Chondrocyte (in vitro differentiated cells): Measurements from ENCODE around the gene NETO2. TPM values are rescaled to one million over a fixed set of nuclear protein-coding genes. Genes with fewer than 3 reads are reported as not detected.
"Not testable (repeated sequence)": the region's sequence is repeated elsewhere in the genome, so short reads cannot be mapped to it uniquely, and the experiment has no call there.

Experiments used
- DNase-seq: peaks from one replicate; pipeline ENCODE4 v3.0.0; 2021; ENCODE audit warnings: mixed read lengths, low spot score
- H3K27ac Mint-ChIP-seq: one replicate; pipeline ENCODE4 v1.8.0; 2021; ENCODE audit warnings: mild to moderate bottlenecking, moderate library complexity, mixed read lengths; ENCODE audit not compliant: unreplicated experiment
- H3K27me3 Mint-ChIP-seq: 2 replicates; pipeline ENCODE4 v1.8.0; 2021; ENCODE audit warnings: low read depth, mixed read lengths
- H3K36me3 Mint-ChIP-seq: 2 replicates; pipeline ENCODE4 v1.8.0; 2021; ENCODE audit warnings: low read depth, mixed read lengths
- H3K4me1 Mint-ChIP-seq: 2 replicates; pipeline ENCODE4 v1.8.0; 2021; ENCODE audit warnings: low read depth, mild to moderate bottlenecking, mixed read lengths
- H3K4me3 Mint-ChIP-seq: one replicate; pipeline ENCODE4 v1.8.0; 2021; ENCODE audit warnings: mild to moderate bottlenecking, moderate library complexity, mixed read lengths; ENCODE audit not compliant: unreplicated experiment
- H3K9me3 Mint-ChIP-seq: 2 replicates; pipeline ENCODE4 v1.8.0; 2021; ENCODE audit warnings: low read depth, mixed read lengths
- total RNA-seq: library from RNA; stranded (reverse); gene quantifications from 3 replicates; pipeline ENCODE4 v1.2.1, GENCODE V29; 2021
- TF ChIP-seq, protein P1 (sequence below): fragments of 200-600 bp; sonication (generic); IDR thresholded peaks from 2 replicates; pipeline ENCODE4 v1.5.0; 2021; ENCODE audit warnings: antibody characterized with exemption, mild to moderate bottlenecking, moderate library complexity

NETO2 gene
- total RNA-seq, 1 donor from 2014 or later, result 9.0 TPM

DNA sequence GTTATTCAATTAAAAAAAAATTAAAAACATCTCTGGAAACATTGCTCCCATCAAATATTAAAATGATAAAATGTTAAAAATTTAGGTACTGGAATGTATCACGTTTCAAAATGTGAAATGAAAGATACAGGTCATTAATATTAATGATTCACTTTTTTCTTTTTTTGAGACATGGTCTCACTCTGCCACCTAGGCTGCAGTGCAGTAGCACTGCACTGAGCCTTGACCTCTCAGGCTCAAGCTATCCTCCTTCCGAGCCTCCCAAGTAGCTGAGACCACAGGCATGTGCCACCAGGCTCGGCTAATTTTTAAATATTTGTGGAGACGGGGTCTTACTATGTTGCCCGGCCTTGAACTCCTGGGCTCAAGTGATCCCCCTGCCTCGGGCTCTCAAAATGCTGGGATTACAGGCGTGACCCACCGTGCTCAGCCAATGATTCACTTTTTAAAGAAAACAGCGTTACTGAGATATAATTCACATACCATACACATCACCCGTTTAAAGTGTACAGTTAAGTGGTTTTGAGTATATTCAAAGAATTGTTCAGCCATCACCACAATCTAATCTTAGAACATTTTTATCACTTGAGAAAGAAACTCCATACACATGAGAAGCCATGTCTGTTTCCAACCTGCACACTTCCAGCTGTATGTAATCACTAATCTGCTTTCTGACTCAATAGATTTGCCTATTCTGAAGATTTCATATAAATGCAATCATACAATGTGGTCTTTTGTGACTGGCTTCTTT is 19.1 kb upstream of the NETO2 start:
- no peaks in the 10 kb centered on the region for H3K9me3 Mint-ChIP-seq
- H3K4me3 Mint-ChIP-seq, result no peak overlapping the region
- no peaks in the 10 kb centered on the region for H3K27me3 Mint-ChIP-seq
- no peaks in the 10 kb centered on the region for H3K4me1 Mint-ChIP-seq
- TF ChIP-seq, protein P1, sequence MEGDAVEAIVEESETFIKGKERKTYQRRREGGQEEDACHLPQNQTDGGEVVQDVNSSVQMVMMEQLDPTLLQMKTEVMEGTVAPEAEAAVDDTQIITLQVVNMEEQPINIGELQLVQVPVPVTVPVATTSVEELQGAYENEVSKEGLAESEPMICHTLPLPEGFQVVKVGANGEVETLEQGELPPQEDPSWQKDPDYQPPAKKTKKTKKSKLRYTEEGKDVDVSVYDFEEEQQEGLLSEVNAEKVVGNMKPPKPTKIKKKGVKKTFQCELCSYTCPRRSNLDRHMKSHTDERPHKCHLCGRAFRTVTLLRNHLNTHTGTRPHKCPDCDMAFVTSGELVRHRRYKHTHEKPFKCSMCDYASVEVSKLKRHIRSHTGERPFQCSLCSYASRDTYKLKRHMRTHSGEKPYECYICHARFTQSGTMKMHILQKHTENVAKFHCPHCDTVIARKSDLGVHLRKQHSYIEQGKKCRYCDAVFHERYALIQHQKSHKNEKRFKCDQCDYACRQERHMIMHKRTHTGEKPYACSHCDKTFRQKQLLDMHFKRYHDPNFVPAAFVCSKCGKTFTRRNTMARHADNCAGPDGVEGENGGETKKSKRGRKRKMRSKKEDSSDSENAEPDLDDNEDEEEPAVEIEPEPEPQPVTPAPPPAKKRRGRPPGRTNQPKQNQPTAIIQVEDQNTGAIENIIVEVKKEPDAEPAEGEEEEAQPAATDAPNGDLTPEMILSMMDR, result no peak
- H3K27ac Mint-ChIP-seq, result no peak overlapping the region
- H3K36me3 Mint-ChIP-seq, result peaks cover 6% of the 10 kb centered on the region
- no peak for DNase-seq

DNA sequence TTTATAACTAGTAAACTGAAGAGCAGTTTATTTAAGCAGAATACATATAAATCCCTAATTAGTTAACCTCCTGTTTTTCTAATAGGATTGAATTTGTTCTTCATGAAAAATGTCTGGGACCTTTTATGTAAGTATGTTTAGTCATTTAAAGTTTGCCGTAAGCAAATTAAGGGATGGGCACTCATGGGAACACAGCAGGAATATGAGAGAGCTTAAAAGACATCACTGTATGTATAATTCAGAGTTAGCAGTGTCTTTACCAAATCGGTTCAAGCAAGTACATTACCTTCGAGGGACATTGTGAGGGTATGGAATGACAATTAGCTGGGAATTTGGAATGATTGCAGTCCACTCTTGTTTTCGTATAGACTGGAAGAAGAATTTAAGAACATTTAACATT is 17.7 kb upstream of the NETO2 start:
- no peak for DNase-seq
- H3K4me1 Mint-ChIP-seq, result no peaks in the 10 kb centered on the region
- peaks cover 13% of the 10 kb centered on the region for H3K36me3 Mint-ChIP-seq
- no peaks in the 10 kb centered on the region for H3K27me3 Mint-ChIP-seq
- no peaks in the 10 kb centered on the region for H3K9me3 Mint-ChIP-seq
- TF ChIP-seq, protein P1, result no peak
- no peak overlapping the region for H3K27ac Mint-ChIP-seq
- no peak overlapping the region for H3K4me3 Mint-ChIP-seq

DNA sequence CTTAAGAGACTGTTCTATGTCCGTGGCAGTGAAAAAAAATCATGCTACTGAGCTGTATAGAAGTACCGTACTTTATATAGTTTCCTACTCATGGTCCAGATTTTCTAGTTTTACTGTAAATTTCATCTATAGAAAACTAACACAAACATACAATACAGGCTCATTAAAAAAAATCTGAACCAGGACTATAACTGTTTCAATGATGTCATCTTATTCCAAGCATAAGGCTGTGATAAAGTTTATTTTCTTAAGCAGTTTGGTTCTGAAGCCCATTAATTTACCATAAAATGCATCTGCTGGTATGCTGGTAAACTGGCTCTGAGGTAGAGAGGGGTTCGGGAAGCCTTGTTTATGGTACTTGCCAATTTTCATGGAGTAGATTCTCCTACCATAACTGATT is 16.7 kb upstream of the NETO2 start:
- no peak for DNase-seq
- peaks cover 14% of the 10 kb centered on the region for H3K36me3 Mint-ChIP-seq
- TF ChIP-seq, protein P1, result no peak
- no peaks in the 10 kb centered on the region for H3K9me3 Mint-ChIP-seq
- no peak overlapping the region for H3K4me3 Mint-ChIP-seq
- no peaks in the 10 kb centered on the region for H3K27me3 Mint-ChIP-seq
- H3K27ac Mint-ChIP-seq, result no peak overlapping the region
- no peaks in the 10 kb centered on the region for H3K4me1 Mint-ChIP-seq

DNA sequence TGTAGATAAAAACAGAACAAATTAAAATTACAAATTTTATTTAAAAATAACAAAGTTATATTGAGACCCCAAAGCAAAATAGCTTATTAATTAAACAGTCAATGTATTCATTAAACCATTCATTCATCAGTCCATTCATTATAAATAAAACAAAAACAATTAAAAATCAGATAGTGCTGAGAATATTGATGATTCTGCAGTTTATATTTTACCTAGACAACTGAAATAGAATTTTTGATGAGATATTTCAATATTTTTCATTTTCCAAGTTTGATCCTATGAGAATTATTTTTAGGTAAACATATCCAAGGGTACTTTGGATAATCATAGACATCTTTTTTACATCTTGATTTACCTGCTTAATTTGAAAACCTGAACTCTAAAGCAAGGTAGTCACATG is 15.2 kb upstream of the NETO2 start:
- no peaks in the 10 kb centered on the region for H3K9me3 Mint-ChIP-seq
- DNase-seq, result no peak
- peaks cover 14% of the 10 kb centered on the region for H3K36me3 Mint-ChIP-seq
- no peaks in the 10 kb centered on the region for H3K4me1 Mint-ChIP-seq
- H3K4me3 Mint-ChIP-seq, result no peak overlapping the region
- TF ChIP-seq, protein P1, result no peak
- H3K27ac Mint-ChIP-seq, result no peak overlapping the region
- no peaks in the 10 kb centered on the region for H3K27me3 Mint-ChIP-seq

DNA sequence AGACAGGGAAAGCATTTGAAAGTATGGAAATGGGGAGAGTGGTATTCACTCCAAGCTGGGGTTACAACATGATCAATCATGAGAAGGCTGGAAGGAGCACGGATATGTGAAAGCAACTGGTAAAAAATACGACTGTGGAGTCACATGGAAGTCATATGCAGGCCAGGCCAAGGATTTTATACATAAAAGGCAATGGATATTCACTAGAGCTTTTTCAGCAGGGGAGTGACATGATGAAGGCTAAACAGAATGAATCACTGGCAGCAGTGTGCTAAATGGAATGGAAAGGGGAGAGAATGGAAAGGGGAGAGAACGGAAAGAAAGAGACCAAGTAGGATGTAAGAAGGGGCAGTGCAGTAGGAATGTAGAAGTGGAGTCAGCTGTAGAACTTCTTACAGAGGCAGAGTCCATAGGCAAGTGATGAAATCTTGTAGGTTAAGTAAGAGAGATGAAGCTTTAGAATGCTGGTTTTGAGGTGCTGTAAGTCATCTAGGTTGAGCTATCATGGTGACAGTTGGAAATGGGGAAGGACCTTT is 13.0 kb upstream of the NETO2 start:
- no peak for DNase-seq
- Mint-ChIP-seq H3K9me3 (peaks cover 3% of the 10 kb centered on the region), H3K4me1 (no peaks in the 10 kb centered on the region), H3K27ac (no peak overlapping the region), H3K36me3 (peaks cover 24% of the 10 kb centered on the region), H3K4me3 (no peak overlapping the region), H3K27me3 (no peaks in the 10 kb centered on the region)
- TF ChIP-seq, protein P1, result no peak

DNA sequence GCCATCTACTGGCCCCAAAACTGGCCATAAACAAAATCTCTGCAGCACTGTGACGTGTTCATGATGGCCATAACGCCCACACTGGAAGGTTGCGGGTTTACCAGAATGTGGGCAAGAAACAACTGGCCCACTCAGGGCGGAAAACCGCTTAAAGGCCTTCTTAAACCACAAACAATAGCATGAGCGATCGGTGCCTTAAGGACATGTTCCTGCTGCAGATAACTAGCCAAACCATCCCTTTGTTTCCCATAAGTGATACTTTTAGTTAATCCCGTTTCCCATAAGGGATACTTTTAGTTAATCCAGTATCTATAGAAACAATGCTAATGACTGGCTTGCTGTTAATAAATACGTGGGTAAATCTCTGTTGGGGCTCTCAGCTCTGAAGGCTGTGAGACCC is 8.8 kb upstream of the NETO2 start:
- H3K4me3 Mint-ChIP-seq, H3K27me3 Mint-ChIP-seq, H3K27ac Mint-ChIP-seq, H3K9me3 Mint-ChIP-seq, H3K4me1 Mint-ChIP-seq, DNase-seq: not testable (repeated sequence)
- H3K36me3 Mint-ChIP-seq, result peaks cover 18% of the 10 kb centered on the region
